Hepatocyte (in vitro differentiated cells): ENCODE data around the gene DCAF8.

Experiments used
- EZH2 ChIP-seq: fragments of 200-600 bp; sonication (generic); IDR thresholded peaks from 2 replicates; pipeline ENCODE4 v1.6.1; 2016; ENCODE audit warnings: antibody characterized with exemption, mild to moderate bottlenecking, borderline replicate concordance
- EZH2phosphoT487 ChIP-seq: fragments of 200-600 bp; sonication (generic); IDR thresholded peaks from one replicate; pipeline ENCODE4 v1.6.1; 2018; ENCODE audit warnings: antibody characterized with exemption, mild to moderate bottlenecking, low read depth, moderate library complexity; ENCODE audit not compliant: unreplicated experiment, severe bottlenecking
- TF ChIP-seq, protein P1 (sequence below): fragments of 200-600 bp; sonication (generic); IDR thresholded peaks from 2 replicates; pipeline ENCODE4 v1.5.1; 2016; ENCODE audit warnings: antibody characterized with exemption, mild to moderate bottlenecking; ENCODE audit not compliant: poor library complexity

DNA sequence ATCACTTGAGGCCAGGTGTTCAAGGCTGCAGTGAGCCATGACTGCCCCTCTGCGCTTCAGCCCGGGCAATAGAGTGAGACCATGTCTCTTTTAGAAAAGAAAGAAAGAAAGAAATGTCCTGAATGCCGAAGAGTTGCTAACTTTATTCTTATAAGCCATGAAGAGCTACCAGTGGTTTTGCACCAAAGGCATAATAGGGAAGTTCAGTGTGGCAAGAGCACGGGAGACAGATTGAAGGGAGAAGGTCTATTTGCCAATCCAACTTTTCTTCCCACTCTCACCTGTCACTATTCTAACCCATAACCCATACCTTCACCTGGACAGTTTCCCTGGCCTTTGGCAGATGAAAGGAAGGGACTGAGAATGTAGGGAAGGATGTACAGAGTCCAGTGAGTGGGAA is 61.6 kb downstream of the DCAF8 start:
- TF ChIP-seq, protein P1, sequence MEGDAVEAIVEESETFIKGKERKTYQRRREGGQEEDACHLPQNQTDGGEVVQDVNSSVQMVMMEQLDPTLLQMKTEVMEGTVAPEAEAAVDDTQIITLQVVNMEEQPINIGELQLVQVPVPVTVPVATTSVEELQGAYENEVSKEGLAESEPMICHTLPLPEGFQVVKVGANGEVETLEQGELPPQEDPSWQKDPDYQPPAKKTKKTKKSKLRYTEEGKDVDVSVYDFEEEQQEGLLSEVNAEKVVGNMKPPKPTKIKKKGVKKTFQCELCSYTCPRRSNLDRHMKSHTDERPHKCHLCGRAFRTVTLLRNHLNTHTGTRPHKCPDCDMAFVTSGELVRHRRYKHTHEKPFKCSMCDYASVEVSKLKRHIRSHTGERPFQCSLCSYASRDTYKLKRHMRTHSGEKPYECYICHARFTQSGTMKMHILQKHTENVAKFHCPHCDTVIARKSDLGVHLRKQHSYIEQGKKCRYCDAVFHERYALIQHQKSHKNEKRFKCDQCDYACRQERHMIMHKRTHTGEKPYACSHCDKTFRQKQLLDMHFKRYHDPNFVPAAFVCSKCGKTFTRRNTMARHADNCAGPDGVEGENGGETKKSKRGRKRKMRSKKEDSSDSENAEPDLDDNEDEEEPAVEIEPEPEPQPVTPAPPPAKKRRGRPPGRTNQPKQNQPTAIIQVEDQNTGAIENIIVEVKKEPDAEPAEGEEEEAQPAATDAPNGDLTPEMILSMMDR, result no peak
- TF ChIP-seq EZH2 (no peak), EZH2phosphoT487 (no peak)
